GM12875 (cell line): ENCODE results near the gene GABARAP.
A peak's percentile ranks its signal among the peaks of the same experiment; 100 is the strongest.

Experiments
- H3K4me3 ChIP-seq: one replicate; pipeline ENCODE4 v1.5.1; 2011; ENCODE audit warnings: low read depth, low read length, control low read depth
- TF ChIP-seq, protein P1 (sequence below): IDR thresholded peaks from 2 replicates; pipeline ENCODE4 v1.5.1; 2011; ENCODE audit warnings: low read depth, mild to moderate bottlenecking, control low read depth, inconsistent platforms, low read length, moderate library complexity, borderline replicate concordance; ENCODE audit not compliant: insufficient read depth

Gene GABARAP

DNA sequence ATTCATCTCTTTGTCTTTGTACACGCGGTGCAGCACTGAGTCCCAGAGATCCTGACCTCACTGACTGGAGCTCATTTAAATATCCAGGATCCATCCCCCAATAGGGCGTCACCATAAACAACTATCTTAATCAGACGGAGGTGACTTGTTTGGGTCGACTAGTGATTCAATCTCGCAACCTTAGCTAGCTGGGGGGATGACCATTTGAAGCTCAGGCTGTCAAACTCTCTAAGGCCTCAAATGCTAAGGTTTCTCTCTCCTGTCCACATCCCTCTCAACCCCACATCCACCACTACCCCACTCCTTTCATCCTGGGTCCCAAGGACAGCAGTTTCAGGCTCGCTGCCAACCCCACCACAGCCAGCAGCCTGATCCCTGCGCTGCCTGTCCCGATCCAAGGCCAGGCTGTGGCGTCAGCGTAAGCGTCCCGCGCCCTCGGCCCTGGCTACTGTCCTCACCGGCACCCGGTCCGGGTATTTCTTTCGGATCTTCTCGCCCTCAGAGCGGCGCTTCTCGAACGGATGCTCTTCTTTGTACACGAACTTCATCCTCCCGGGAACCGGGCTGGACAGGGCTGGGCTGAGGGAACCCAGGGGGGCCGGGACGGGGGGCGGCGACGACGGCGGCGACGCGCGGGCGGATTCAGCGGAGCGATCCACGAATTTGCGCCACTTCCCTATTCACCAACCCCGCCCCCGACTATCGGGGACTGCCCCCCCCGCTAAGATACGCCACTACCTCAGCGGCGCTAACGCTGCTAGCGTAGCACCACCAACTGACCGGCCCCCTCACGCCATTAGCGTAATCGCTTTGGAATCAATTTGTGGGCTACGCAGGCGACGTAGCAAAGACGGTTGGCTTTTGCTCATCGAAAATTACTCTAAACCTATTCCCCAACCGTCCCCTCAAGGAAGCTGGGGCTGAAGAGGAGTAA lies at the start of gene GABARAP:
GABARAP (minus strand) TSS at position 667 of the 934 bp plus-strand sequence; CDS start at position 548, 119 bp downstream.
- peak within 1 kb of the TSS; percentile 73 for H3K4me3 ChIP-seq
- TF ChIP-seq, protein P1, sequence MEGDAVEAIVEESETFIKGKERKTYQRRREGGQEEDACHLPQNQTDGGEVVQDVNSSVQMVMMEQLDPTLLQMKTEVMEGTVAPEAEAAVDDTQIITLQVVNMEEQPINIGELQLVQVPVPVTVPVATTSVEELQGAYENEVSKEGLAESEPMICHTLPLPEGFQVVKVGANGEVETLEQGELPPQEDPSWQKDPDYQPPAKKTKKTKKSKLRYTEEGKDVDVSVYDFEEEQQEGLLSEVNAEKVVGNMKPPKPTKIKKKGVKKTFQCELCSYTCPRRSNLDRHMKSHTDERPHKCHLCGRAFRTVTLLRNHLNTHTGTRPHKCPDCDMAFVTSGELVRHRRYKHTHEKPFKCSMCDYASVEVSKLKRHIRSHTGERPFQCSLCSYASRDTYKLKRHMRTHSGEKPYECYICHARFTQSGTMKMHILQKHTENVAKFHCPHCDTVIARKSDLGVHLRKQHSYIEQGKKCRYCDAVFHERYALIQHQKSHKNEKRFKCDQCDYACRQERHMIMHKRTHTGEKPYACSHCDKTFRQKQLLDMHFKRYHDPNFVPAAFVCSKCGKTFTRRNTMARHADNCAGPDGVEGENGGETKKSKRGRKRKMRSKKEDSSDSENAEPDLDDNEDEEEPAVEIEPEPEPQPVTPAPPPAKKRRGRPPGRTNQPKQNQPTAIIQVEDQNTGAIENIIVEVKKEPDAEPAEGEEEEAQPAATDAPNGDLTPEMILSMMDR: no peak

- TF ChIP-seq, protein P1: no peak
- no peak overlapping the region for H3K4me3 ChIP-seq
Observed at GRCh38 chr17:7290685-7291084, 48.4 kb upstream of the GABARAP start.

- TF ChIP-seq, protein P1: no peak
- H3K4me3 ChIP-seq: no peak overlapping the region
Observed at GRCh38 chr17:7290166-7290565, 47.9 kb upstream of the GABARAP start.

DNA sequence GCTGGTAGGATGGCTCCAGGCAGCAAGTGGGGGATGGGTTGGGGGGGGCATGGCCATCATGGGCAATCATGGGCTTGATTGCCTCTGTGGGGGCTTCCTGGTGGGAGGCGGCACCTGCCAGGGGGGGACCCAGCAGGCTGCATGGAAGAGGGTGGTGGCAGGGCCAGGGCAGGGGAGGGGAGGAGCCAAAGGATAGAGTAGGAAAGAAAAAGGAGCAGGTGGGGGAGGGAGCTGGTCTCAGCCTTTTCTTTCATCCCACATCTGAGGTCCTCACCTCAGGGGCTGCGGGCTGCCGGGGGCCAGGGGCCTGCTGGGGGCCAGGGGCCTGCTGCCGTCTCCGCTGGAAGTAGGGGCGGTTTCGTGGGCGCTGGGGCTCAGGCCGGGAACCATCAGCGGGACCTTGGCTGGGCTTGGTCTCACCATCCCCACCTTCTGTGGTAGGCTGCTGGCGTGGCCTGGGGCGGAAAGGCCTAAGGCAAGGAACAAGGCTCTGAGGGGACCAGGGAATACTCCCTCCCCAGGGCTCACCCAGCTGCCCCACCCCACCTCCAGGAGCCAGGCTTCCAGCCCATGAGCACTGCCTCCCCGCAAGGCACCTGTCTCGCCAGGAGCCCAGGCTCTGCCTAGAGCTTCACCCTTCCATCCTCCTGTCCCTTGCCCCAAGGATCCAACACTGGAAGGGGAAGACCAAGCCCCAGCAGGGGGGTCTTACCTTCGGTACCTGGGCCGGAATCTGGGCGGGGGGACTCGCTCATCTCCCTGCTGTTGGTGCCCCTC lies 47.2 kb upstream of the GABARAP start:
- H3K4me3 ChIP-seq: no peak overlapping the region
- TF ChIP-seq, protein P1: no peak

- H3K4me3 ChIP-seq: no peak overlapping the region
- TF ChIP-seq, protein P1: no peak
Observed at GRCh38 chr17:7285679-7286078, 43.4 kb upstream of the GABARAP start.

GRCh38 chr17:7284911-7285310 lies 42.7 kb upstream of the GABARAP start:
- TF ChIP-seq, protein P1: no peak

More at GRCh38 chr17:7284911-7285310, 42.7 kb upstream of the GABARAP start:
- H3K4me3 ChIP-seq: no peak overlapping the region
